ENCODE measurements around the gene MIPEP. TPM values are rescaled to one million over a fixed set of nuclear protein-coding genes. Genes with fewer than 3 reads are reported as not detected.
"Not testable (repeated sequence)": the region's sequence is repeated elsewhere in the genome, so short reads cannot be mapped to it uniquely, and the experiment has no call there.

Gene MIPEP
- 10 to 100 TPM; 30.2 to 35.5 (median 32.1) TPM for polyA plus RNA-seq (ENCODE audit: insufficient read length in 4 of 4)

- peak; percentile 87 to 93 (median 91) for DNase-seq (ENCODE audit: low read depth in 4 of 4, low spot score in 3 of 4)
These were observed at the start of gene MIPEP for GRCh38 chr13:23888658-23889614. Gene MIPEP, minus strand, starts transcription at chr13:23889400. Its CDS starts 80 bp downstream, at chr13:23889320.

DNA sequence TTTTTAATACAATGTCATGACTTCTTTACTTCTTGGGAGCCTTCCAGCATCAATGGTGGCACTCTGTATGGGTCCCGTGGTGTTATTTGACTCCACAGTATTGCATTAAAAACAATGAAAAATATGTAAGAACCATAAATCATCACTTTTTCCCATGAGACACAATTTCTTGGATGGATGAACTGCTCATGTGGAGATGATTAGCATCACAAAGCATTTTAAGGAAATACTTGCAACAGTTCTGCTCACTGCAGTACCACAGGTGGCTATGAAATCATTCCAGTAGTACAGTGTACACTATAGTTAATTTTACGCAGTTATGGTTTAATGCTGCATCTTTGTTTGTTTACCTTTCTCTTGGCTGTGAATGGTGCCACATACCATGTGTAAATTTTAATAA, 45.3 kb upstream of the MIPEP start:
- DNase-seq (ENCODE audit: low read depth in 4 of 4, low spot score in 3 of 4) = no peak

DNA sequence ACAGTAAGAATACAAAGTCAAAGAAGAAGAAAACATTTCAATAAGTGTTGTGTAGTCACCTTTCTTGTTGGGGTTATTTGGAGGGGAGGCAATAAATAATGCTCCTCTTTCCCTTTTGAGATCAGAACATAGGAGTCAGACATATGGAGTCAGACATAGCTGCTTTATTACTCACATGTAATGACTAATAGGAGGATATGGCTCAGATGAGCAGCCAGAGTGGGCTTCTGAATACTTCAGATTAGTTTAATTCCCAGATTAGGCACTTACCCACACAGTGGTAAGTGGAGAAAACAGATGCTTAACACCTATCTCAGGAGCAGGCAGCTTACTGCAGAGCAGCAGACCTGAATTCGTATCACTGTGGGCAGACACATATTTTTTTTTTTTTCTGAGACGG, 39.8 kb upstream of the MIPEP start:
- DNase-seq (ENCODE audit: low read depth in 4 of 4, low spot score in 3 of 4) = no peak

GRCh38 chr13:23923031-23923430, 33.8 kb upstream of the MIPEP start:
- DNase-seq (ENCODE audit: low read depth in 4 of 4, low spot score in 3 of 4) = no peak

DNA sequence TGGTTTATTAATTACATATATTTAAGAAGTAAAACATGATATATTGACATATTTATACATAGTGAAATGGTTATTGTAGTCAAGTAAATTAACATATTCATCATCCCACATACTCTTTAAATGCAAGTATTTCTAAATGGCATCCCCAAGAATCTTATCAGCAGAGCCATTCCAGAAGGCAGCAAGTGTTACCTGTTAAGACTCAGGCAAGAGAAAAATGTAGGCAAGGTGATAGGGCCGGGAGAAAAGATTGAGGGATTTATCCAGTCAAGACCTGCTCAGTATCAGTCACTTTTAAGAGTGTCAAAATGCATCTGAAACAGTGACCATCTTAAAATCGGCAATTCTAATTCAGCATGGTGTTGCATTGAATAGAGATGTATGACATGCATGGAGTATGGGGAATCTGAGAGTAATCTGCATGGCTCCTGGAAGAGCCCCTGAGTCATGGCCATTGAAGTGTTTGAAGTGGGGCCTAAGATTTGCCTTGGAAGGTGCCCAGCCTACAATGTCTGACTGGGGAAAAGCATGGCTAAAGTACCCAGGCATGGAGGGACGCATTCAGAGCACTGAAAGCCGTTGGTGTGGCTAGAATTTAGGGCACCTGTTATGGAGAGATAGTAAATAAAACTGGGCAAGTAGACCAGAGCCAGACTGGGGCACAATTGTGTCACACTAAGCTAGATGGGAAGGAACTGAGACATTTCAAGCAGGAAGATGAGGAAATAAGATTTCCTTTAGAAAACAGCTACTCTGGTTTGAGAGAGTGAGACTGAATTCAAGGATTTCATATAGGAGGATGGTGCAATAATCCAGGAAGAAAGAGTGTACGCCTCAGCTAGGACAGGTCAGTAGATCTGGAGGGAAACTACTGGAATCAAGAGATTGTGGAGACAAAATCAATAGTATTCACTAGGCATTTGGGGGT, 33.1 kb upstream of the MIPEP start:
- DNase-seq (ENCODE audit: low read depth in 4 of 4, low spot score in 3 of 4) = no peak

DNA sequence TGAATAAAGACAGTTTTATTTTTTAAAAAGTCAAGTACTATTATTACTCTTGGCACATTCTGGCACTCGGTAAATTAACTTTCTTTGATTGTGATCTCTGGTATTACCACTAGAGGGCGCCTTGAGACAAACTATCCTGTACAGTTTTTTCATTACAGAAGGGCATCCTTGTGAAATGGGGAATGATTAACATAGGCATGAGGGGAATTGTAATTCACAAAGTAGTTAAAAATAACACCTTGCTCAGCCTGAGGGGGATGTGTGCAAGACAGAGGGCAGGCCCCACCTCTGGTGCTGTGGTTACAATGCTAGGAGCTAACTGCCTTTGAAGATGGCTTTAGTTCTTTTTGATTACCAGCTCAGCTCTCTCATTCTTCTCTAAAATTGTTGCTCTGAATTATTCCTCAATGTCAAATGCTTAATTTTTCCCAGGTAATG, 32.3 kb upstream of the MIPEP start:
- DNase-seq (ENCODE audit: low read depth in 4 of 4, low spot score in 3 of 4) = peak; percentile 29 to 56 (median 46)

- DNase-seq (ENCODE audit: low read depth in 4 of 4, low spot score in 3 of 4) = no peak
These were observed 29.8 kb upstream of the MIPEP start for GRCh38 chr13:23919006-23919405.

DNA sequence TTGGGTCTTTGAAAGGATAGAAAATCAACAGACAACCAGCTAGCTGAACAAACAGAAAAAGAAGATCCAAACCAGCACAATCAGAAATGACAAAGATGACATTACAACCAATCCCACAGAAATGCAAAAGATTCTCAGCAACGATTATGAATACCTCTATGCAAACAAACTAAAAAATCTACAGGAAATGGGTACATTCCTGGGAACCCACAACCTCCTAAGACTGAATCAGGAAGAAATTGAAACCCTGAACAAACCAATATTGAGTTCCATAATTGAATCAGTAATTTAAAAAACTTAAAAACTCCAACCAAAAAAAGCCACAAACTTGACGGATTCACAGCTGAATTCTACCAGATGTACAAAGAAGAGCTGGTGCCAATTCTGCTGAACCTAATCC, 29.0 kb upstream of the MIPEP start:
- no peak for DNase-seq (ENCODE audit: low read depth in 4 of 4, low spot score in 3 of 4)

DNA sequence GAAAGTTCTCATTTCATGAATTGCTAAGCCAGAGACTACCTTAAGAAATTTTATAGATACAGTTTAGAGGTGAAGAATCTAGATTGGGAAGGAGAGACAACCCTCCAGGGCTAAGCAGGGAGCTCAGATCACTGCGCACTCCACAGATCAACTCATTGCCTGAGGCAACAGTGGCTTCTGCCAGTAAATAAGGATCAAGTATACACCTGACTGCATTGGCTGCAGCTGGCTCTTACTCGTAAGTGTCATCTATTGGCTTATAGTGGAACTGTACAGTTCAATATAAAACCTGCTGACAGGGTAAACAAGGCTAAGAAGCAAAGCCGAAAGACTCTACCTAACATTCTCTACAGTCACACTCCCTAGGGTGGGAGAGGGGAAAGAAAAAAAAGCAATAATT, 26.1 kb upstream of the MIPEP start:
- DNase-seq (ENCODE audit: low read depth in 4 of 4, low spot score in 3 of 4) = no peak

DNA sequence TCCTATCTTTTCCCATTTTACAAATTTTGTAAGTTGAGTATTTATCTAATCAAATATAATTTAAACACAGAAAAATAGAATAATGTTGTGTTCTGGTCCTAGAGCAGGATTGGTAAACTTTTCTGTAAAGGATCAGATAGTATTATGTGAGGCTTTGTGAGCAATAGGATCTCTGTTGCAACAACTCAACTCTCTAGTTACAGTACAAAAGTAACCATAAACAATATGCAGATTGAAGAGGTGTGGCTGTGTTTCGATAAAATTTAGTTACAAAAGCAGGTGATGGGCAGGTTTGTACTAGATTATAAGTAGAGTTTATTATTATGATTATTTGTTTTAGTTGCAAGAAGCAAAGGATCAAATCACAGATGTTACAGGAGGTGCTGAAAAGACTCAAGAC, 23.3 kb upstream of the MIPEP start:
- DNase-seq (ENCODE audit: low read depth in 4 of 4, low spot score in 3 of 4) = no peak

DNA sequence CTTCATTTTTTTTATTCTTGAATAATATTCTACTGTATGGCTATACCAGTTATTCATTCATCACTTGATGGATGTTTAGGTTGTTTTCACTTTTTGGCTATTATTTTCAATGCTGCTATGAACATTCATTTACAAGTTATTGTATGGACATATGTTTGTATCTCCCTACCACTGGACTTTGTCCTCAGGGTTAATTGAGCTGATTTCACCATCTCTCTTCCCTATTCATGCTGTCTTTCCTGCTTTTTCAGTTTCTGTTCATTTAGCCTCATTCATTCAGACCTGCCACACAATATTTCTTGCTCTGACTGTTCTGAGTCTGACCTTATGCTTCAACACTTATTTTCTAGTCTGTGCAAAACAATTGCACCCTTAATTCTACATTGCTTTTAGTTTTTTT, 20.4 kb upstream of the MIPEP start:
- no peak for DNase-seq (ENCODE audit: low read depth in 4 of 4, low spot score in 3 of 4)

DNA sequence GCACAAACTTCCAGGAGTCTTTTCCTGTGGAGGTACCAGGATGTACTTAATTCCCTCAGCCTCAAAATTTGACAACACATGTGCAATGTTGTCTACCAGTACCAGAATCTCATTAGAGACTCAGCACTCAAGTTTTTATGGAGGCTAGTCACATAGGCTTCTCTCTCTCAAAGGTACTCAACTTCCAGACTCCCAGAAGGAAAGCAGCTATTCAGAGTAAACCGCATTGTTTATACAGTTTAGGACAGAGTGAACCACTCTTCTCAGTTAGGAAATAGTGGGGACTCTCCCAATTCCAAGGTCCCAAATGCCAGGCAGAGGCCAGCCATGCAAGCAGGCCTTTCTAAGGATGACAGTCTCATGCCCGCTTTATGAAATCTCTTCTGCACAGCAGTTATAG, 16.6 kb upstream of the MIPEP start:
- DNase-seq (ENCODE audit: low read depth in 4 of 4, low spot score in 3 of 4) = no peak

- DNase-seq (ENCODE audit: low read depth in 4 of 4, low spot score in 3 of 4) = no peak
These were observed 14.7 kb upstream of the MIPEP start for GRCh38 chr13:23903906-23904280.

- DNase-seq (ENCODE audit: low read depth in 4 of 4, low spot score in 3 of 4) = no peak
These were observed 14.0 kb upstream of the MIPEP start for GRCh38 chr13:23902975-23903905.

DNA sequence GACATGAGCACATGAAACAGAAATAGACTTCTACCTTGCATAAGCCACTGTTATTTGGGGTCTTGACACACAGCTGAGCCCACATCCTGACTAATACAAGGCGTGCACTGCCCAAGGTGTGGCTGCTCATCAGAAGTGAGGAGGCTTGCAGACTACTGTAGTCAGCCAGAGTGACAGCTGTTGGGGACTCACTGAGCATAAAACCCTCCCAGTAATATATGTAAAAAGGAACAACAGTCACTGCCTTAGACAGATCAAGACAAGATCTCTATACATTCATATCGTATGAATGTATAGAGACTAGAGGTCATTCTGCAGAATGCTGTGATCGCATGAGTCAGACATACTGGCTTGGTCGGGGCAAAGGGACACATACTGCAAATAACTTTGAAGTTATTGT, 12.2 kb upstream of the MIPEP start:
- no peak for DNase-seq (ENCODE audit: low read depth in 4 of 4, low spot score in 3 of 4)

DNA sequence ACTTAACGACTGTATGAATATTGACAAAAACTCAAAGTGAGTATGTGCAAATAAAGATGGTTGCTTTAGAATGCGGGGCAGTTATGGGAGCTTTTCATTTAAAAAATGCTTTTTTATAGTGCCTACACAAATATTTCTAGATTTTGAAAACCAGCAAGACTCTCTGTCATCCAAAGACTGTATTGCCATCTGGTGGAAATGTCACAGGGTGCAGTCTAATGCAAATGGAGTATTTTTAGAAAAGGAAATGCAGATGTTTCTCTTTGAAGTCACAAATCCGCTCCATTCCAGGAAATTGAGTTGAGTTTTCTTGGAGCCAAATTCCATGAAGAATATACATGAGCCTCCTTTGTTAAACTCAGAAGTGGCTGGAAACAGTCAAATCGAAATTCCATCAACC, 10.4 kb upstream of the MIPEP start:
- no peak for DNase-seq (ENCODE audit: low read depth in 4 of 4, low spot score in 3 of 4)

DNA sequence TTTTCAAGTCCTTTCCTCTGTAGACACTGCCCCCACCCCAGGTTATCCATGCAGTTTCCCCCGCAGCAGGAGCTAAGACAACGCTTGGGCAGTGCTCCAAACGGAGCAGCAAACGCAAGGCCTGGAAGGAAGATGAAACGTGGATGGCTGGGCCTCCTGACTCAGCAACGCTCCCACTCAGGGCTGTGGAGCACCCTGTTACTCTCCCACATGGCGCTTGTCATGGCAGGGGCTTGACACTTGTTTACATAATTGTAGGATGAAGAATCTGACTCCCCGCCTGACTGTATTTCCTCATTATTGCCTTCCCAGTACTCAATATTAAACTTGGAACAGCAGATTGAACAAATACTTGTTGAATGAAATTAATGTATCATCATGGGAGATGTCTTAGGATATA, 8.9 kb upstream of the MIPEP start:
- no peak for DNase-seq (ENCODE audit: low read depth in 4 of 4, low spot score in 3 of 4)

GRCh38 chr13:23897452-23897919, 8.3 kb upstream of the MIPEP start, which contains the start of gene C1QTNF9B:
Gene C1QTNF9B, minus strand, starts transcription at chr13:23897502.
- DNase-seq (ENCODE audit: low read depth in 4 of 4, low spot score in 3 of 4) = not testable (repeated sequence)

- not testable (repeated sequence) for DNase-seq (ENCODE audit: low read depth in 4 of 4, low spot score in 3 of 4)
These were observed 5.5 kb upstream of the MIPEP start for GRCh38 chr13:23894746-23895145.

DNA sequence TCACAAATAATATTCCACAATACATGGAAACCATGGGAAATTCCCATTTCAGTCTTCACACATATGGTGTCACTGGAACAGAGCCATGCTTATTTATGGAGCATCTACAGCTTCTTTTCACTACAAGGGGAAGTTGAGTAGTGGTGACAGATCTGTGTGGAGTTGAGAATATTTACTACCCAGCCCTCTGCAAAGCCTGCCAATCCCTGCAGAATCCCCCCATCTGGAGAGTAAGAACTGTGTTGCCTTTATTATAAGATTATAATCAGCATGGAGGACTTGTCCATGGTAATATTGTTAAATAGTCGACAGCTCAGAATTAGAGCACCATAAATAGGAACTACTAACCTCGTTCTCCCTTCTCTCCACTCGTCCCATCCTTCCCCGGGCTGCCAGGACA, 4.6 kb upstream of the MIPEP start:
- not testable (repeated sequence) for DNase-seq (ENCODE audit: low read depth in 4 of 4, low spot score in 3 of 4)
